Myocyte (in vitro differentiated cells): ENCODE measurements around the gene IFT81. TPM values are rescaled to one million over a fixed set of nuclear protein-coding genes. Genes with fewer than 3 reads are reported as not detected.

Source experiments
- DNase-seq: peaks from one replicate; pipeline ENCODE4 v3.0.0-alpha.2; 2012; ENCODE audit warnings: low read depth
- total RNA-seq: library from RNA; depleted of rRNA; stranded (reverse); fragments of >200 nt; gene quantifications from 2 replicates; pipeline ENCODE4 v1.2.3, GENCODE V29; 2014

The IFT81 gene
- total RNA-seq, 1 donor from 2014 or later = 17.7 TPM

DNA sequence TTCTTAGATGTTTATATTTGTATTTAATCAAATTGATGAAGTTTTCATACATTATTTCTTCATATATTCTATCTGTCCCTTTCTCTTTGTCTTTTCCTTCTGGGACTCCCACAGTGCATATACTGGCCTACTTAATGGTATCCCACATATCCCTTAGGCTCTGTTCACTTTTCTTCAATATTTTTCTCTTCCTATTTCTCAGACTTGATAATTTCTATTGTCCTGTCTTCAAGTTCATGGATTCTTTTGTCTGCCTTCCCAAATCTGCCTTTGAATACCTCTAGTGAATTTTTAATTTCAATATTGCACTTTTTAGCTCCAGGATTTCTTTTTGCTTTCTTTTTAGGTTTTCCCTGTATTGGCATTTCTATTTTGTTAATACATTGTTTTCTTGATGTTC is 33.4 kb downstream of the IFT81 start:
- DNase-seq = no peak

DNA sequence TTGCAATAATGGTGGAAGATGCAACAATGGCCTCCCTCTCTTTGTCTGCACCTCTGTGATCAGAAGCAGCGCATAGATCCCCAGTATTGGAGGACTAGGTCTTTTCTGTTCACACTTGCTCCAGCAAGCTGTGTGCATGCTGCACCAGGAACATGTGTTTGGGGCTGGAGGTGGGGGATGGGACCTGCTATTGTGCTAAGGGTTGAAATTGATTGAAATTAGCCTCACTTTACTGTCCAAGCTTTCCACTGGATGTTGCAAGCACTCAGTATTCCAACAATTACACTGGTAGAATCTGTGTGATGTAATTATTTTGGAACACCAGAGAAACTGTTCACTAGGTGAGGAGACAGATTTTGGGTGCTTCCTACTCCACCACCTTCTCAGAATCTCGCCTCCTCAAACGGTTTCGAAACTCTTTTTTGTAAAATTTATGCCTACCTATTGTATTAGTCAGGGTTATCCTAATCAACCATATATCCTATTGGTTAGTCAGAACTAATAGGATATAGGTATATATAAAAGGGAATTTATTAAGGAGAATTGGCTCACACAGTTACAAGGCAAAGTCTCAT is 35.6 kb downstream of the IFT81 start:
- no peak for DNase-seq

DNA sequence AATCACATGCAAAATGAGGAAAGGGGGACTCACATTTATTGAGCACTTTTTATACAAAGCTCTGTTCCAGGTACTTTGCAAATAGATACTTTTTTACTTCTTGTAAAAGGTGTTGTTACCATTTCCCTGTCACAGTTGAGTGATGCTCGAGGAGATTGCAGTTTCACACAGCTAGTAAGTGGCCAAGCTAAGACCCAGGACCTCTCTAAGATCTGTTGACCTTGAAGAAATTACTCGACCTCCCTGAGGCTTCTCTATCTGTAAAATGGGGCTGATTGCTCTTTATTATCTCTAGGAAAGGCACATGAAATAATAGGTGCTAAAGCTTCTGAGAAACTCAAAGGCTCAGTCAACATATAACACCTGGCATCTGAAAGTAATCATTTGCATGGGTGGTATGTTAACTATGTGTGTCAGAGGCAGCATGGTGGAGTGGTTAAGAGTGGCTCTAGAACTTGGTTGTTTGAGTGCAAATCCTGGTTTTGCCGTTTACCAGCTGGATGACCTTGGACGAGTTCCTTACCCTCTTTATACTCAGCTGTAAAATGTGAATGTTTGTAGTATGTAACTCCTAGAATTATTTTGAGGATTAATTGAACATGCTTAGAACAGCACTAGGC is 41.5 kb downstream of the IFT81 start:
- no peak for DNase-seq

DNA sequence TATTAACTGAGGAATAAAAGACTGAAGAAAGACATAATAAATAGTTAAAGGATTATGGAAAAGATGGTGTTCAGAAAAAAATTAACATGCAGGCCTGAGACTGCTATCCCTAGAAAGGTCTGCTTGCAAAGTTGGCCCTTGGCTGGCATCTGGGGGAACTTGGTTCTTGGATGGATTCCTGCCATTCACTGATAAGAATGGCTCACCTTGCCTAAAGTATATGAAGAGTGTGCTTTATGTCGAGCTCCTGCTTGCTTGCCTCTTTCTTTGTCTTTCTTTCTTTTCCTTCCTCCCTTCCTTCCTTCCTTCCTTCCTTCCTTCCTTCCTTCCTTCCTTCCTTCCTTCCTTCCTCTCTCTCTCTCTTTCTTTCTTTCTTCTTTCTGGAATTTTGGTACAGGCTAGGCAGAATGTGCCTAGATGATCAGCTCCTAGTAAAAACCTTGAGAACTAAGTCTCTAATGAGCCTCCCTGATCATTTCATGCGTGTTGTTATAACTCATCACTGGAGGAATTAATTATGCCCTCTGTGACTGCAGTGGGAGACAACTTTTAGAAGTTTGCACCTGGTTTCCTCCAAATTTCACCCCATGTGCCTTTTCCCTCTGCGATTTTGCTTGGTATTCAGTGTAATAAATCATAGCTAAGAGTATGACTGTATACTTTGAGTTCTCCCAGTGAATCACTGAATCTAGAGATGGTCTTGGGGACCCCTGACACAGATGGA is 44.7 kb downstream of the IFT81 start:
- DNase-seq = no peak

DNA sequence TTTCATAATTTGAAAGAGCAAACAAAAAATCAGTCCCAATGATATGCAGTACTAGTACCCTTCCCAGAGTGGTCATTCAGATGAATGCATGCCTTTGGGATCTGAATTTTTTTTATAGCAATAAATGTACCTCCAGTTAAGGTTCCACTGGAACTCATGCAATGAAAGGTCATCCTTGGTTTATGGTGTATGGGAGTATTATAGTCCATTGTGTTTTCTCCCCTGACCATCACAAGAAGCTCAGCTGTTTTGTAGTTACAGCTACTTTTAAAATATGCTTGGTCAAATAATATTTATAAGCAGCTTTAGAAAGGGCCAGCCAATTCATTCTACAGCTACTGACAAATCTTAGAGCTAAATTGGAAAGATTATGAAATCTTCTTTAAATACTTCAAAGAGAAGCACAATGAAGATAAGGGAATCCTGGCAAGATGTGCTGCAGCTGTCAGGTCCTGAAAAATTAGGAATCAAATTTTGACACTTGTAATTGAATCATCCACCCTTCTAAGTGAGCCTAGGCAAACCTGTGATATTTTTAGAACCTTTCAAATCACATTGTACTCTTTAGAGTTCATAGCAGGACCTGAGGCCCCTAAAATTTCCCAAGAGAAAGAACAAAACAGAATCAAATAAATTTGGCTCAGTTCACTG is 46.5 kb downstream of the IFT81 start:
- peak; percentile 92 for DNase-seq

DNA sequence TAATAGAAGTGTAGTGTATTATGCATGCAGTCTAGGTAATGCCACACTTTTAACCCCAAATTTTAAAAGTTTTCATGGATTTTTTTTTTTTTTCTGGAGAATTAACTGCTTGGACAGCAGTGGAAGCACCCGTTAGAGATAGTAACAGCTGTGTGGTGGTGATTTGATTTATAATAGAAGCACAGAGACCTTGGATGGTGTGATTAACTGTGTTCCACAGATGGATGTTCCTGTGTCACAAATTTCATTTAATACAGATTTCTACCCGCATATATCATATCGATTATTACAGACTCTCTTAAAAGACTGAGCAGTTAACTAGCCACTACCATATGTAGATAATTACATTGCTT is 47.0 kb downstream of the IFT81 start:
- peak; percentile 71 for DNase-seq

DNA sequence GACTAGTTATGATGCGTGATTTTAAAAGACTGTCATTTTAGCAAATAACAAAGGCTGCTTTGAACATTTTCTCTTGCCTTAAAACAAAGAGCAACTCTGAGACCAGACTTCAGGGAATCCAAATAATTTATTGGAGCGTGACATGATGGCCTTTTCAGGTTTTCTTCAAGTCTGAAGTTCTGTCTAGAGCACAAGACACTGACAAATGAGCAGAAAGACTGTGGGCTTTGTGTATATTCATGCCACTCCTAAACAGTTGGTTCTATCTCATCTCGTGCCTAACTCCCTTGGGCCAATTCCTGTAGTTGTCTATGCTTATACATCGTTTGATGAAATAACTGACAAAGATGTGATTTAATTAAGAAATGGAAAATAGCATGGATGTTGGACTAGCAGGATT is 47.5 kb downstream of the IFT81 start:
- peak; percentile 19 for DNase-seq

DNA sequence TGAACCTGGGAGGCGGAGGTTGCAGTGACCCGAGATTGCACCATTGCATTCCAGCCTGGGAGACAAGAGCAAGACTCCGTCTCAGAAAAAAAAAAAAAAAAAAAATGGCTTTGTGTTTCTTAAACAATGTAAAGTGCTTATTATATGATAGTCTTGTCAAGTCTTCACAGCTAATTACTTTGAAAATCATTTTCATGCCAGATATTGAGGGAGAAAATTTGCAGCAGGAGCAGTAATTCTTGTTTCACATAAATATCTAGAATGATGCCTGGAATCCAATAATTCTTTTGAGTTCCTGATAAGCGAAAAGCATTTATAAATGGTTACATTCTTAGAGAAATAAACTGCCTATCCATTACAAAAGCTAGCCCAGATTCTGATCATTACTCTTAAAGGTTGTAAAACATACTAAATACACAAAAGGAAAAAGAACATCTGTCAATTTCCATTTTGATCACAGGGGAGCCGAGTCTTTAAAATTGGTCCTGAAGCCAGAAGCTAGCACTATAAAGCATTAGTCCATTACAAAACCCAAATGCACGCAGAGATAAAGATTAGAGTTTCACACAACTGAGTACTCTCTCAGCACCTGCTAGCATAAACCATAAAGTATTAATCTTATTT is 50.3 kb downstream of the IFT81 start:
- no peak for DNase-seq

DNA sequence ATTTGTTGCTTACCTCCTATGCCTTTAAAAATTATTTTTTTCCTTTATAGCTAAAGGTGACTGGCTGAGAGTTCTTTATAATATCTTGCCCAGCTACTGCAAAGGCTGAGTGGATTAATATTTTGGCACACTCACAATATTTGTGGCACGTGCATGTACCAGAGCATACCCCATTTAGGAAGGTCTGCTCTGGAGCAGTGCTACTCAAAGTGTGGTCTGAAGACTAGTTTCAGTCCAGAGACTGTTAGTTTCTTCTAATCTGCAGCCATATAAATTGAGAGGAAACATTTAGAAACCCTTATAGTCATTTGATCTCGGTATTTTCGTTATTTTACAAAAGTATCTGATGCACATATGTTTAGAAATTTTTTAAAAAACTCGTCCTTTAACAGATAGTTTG is 51.0 kb downstream of the IFT81 start:
- DNase-seq = no peak

DNA sequence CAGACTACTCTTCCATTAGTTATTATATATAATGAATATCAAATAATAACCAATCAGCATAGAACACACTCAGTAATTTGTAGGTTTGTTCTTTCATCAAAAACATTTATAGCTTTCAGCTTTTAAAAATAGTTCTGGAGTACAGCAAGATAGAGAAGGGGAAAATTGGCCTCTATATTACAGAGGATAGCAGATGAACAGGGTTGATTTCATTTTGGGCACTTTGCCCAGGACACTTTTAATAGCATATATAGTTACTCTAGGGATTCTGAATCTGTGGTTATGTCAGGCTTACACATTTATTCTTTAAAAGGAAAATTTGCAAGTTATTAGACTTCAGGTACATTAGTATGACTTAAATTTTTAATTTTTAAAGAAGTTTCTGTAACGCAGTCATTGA is 52.6 kb downstream of the IFT81 start:
- DNase-seq = peak; percentile 74

DNA sequence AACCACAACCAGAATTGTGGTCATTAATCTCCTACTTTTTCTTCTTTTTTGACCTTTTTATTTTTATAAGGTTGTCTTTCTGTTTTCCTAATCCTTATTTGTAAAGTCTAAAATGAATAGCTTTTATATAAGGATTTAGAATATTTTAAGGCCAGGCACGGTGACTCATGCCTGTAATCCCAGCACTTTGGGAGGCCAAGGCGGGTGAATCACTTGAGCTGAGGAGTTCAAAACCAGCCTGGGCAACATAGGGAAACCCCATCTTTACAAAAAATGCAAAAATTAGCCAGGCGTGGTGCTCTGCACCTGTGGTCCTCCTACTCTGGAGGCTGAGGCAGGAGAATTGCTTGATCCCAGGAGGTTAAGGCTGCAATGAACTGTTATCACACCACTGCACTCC is 55.1 kb downstream of the IFT81 start:
- peak; percentile 37 for DNase-seq

DNA sequence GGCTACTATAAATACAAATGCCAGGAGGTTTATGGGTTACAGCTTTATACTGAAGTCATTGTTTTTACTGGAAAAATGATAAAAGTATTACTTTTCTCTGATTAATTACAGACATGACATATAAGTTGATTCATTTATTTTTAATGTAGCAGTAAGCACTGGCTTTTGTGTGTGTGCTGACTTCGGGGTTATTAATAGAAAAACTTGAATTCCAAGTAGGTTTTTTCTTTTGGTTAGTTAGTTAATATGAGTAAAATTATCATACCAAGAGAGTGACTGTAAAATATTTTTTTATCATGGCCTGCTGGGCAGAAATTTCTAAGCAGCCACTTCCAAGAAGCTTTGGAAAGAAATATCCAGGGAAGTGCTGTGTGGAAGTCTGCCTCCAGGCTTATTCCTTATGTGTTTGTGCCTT is 56.4 kb downstream of the IFT81 start:
- peak; percentile 13 for DNase-seq

DNA sequence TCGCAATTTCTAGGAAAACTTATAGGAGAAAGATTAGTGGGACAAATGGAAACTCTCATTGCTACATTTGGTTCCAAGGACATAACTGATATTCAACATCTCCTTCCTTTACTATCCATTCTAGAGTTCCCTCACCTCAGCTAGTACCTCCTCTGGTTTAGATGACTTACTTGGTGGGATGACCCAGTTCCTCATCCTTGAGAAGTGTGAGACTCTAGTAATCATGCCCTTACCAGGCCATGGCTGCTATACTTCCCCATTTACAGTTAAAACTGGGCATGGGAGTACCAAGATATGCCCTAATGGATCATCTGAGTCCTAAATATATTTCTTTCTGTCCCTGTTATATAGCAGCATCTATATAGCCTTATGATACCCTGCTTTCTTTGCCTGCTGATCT is 58.1 kb downstream of the IFT81 start:
- no peak for DNase-seq

DNA sequence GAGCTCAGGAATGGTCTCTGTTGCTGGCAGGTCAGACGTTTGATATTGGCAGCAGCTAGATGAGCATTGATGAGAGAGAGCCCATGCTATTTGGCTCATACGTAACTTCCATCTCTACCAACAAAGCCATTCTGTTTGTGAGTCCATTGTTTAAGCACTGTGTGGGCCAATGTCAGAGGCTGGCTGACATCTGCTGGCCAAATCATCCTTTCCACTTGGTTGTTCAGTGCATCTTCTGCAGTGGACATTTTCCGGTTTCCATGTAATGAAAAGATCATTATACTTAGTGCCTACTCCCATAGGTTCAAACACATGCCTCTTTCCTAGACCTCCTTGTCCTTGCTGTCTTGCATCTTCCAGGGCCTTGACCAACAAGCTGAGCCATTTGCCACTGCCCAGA is 59.2 kb downstream of the IFT81 start:
- no peak for DNase-seq

DNA sequence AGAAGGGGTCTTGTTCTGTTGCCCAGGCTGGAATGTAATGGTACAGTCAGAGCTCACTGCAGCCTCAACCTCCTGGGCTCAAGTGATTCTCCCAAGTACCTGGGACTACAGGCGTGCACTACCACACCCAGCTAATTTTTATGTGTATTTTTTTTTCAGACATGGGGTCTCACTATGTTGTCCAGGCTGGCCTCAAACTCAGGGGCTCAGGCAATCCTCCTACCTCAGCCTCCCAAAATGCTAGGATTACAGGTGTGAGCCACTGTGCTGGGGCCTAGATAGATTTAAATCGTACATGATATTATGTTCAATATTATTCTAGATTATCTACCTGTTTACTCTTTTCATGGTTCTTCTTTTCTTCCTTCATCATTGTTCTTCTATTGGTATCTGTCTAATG is 61.5 kb downstream of the IFT81 start:
- no peak for DNase-seq

DNA sequence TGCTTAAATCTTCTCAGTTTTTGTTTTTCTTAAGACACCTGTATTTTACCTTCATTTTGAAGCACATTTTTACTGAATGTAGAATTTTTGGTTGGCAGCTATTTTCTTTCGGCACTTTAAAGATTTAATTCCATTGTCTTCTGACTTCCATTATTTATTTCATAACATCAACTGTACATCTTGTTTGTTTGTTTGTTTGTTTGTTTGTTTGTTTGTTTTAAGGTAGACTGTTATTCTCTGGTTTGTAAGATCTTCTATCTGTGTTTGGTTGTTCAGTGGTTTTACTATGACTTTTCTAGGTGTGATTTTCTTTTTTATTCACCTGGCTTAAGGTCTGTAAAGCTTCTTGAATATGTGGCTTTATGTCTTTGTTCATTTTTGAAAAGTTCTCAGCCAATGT is 61.9 kb downstream of the IFT81 start:
- no peak for DNase-seq

DNA sequence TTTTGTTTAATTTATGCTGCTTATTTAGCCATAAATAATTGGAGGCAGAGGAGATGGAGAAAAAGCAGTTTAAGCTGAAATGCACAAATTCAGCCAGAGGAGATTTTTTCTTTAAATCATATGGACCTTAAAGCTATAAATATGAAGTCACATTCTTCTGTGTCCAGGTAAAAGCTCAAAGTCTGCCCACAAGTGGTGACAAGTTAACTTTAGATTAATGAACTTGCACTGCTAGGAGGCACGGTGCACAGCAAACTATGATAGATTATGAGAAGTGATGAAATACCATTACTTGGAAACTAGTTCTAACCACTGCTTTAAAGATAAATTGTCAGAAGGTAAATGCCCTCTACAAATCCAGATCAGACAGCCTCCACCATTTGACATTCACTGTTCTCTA is 69.0 kb downstream of the IFT81 start:
- DNase-seq = no peak

DNA sequence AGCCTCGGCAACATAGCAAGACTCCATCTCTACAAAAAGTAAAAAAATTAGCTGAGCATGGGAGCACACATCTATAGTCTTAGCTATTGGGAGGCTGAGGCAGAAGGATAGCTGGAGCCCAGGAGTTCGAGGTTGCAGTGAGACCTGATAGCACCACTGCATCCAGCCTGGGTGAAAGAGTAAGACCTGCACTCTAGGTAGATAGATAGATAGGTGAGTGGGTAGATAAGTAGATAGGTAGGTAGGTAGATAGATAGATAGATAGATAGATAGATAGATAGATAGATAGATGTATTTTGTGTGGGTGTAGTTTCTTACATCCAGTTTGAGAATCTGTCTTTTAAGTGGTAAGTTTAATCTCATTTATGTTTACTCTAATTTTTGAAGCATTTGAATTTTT is 72.8 kb downstream of the IFT81 start:
- DNase-seq = no peak

DNA sequence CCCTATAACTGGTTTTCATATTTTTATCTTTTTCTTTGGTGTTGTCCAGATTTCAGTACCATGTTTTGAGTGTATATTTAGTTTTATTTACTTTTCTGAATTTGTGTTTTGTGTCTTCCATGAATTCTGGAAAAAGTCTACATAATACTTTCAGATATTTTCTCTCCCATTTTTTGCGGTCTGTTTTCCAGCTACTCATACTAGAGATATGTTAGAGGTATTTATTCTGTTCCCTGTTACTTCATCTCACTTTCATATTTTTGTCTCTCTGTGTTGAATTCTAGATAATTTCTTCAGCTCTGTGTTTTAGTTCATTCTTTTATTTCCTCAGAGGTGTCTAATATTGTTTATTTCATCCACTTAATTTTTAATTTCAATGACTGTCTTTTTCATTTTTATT is 74.2 kb downstream of the IFT81 start:
- no peak for DNase-seq

DNA sequence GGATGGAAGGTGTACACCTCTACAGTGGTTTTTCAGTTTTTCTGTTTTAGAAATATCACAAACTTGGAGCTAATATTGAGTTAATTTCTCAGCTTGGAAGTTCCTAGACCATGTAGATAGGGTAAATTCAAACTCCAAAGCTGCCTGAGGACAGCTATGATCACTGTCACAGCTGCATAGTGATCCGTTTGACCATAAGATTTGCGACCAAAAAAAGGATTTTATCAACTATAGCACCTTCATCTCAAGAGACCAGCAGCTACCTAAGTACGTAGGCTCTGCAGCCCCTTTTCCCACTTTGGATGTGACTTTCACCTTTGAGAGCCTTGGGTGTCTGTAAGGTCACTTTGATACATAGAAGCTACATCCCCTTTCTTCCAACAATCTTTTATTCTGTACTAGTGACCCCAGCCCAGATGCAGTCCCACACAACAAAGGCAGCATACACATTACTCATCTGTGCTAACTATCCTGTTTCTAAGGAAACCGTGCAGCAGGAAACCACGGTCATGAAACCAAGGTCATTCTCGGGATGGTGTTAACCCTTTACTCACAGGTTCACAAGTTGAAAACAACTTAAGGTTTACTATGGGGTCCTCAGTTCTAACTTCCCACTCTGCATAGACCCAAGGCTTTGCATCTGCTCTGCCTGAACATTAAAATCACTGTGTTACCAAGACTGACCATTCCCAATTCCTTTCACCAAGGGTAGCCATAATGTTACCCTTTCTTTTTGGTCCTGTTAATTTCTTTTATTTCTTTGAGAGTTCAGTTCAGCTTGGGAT is 75.4 kb downstream of the IFT81 start:
- DNase-seq = peak; percentile 39

DNA sequence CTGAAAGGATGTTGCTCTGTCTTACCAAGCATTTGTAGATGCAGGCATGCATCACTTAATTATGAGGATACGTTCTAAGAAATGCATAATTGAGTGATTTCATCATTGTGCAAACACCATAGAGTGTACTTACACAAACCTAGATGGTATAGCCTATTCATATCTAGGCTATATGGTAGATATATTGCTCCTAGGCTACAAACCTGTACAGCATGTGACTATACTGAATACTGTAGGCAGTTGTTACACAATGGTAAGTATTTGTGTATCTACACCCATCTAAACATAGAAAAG is 75.9 kb downstream of the IFT81 start:
- no peak for DNase-seq

DNA sequence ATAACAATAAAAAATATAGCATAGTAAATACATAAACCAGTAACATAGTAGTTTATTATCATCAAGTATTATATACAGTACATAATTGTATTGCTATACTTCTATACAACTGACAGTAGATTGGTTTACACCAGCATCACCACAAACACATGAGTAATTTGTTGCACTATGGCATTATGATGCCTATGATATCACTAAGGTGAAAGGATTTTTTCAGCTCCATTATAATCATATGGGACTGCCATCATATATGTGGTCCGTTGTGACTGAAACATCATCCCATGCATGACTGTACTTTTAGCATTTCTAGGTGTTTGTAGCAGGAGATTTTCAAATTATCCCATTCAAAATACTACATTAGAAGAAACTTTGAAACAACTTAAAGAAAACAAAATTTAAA is 77.8 kb downstream of the IFT81 start:
- no peak for DNase-seq
